Tibial nerve (tissue), 4 donors: ENCODE results near the gene ZNF260. TPM values are rescaled to one million over a fixed set of nuclear protein-coding genes. Genes with fewer than 3 reads are reported as not detected.

Source experiments
- DNase-seq, 2 donors: peaks; one replicate each; pipeline ENCODE4 v3.0.0-alpha.2; 2019; ENCODE audit warnings: low spot score in 2 of 2
- H3K27ac ChIP-seq, 4 donors: fragments of 200-600 bp; sonication (generic) in 3 of 4; one replicate each; pipeline ENCODE4 v1.5.1; 2017 to 2019; ENCODE audit warnings: mild to moderate bottlenecking in 1 of 4
- H3K27me3 ChIP-seq, 2 donors: fragments of 200-600 bp; sonication (generic) in 1 of 2; one replicate each; pipeline versions ENCODE4 v1.5.1 to v1.6.0; 2017 to 2019
- H3K36me3 ChIP-seq, 3 donors: fragments of 200-600 bp; sonication (generic); one replicate each; pipeline ENCODE4 v1.5.1; 2018 to 2019
- H3K4me1 ChIP-seq, 4 donors: fragments of 200-600 bp; sonication (generic) in 3 of 4; one replicate each; pipeline ENCODE4 v1.5.1; 2017 to 2019
- H3K4me3 ChIP-seq, 4 donors: fragments of 200-600 bp; sonication (generic) in 3 of 4; one replicate each; pipeline ENCODE4 v1.5.1; 2017 to 2019; ENCODE audit warnings: mild to moderate bottlenecking in 1 of 4, moderate library complexity in 1 of 4
- H3K9me3 ChIP-seq, 4 donors: fragments of 200-600 bp; sonication (generic) in 3 of 4; one replicate each; pipeline ENCODE4 v1.5.1; 2017 to 2019
- CTCF ChIP-seq, 5 experiments: fragments of 200-600 bp in 3 of 5; fragments of 450-650 bp in 2 of 5; sonication (generic) in 3 of 5; IDR thresholded peaks; one replicate each; pipeline ENCODE4 v1.5.1; 2016 to 2019; ENCODE audit warnings: antibody characterized with exemption in 5 of 5, mild to moderate bottlenecking in 3 of 5, moderate library complexity in 2 of 5
- EP300 ChIP-seq, 2 donors: sonication (generic); formaldehyde crosslinking; IDR thresholded peaks; one replicate each; pipeline ENCODE4 v1.6.1; 2017; ENCODE audit warnings: antibody characterized with exemption in 2 of 2, mild to moderate bottlenecking in 1 of 2
- POLR2A ChIP-seq, 2 donors: fragments of 450-650 bp; IDR thresholded peaks; one replicate each; pipeline ENCODE4 v1.6.1; 2017; ENCODE audit warnings: antibody characterized with exemption in 2 of 2, mild to moderate bottlenecking in 2 of 2, moderate library complexity in 2 of 2
- WGBS, 2 donors: methylation state at CpG; one replicate each; pipeline ENCODE4 v1.1.5; 2018; 5-methylcytosine and 5-hydroxymethylcytosine counted together
- total RNA-seq, 4 donors: library from RNA; depleted of rRNA; stranded (reverse); fragments of >200 nt; gene quantifications; one replicate each; pipeline ENCODE4 v1.1.0, GENCODE V29; 2016

Gene ZNF260
- total RNA-seq, 4 donors from 2014 or later = 10.5 to 41.1 (median 15.1) TPM

- WGBS, 2 donors = 2 to 6% methylated on average over 15 of the region's 15 CpGs
- H3K27ac ChIP-seq = peak overlapping the region; percentile 82 to 96 (median 95)
- peak in 1 of 2 donors; percentile 17 for DNase-seq
Measured at GRCh38 chr19:36489920-36490415, 38.1 kb downstream of the ZNF260 start.

GRCh38 chr19:36489118-36489919, 38.8 kb downstream of the ZNF260 start, which contains the start of gene ZNF566:
ZNF566 (minus strand) TSS chr19:36489561; CDS start chr19:36476557, 13,004 bp downstream.
- H3K9me3 ChIP-seq = peaks cover 0 to 10% (median 0%) of the 10 kb centered on the region in 4 donors
- peak within 1 kb of the TSS; percentile 82 to 96 (median 95) for H3K27ac ChIP-seq
- TF ChIP-seq EP300 (IDR thresholded peaks at IDR 0.05) = peak in 1 of 2 donors; percentile 75
- peak in 1 of 2 donors; percentile 24 for TF ChIP-seq POLR2A (IDR thresholded peaks at IDR 0.05)
- no peak for TF ChIP-seq CTCF (IDR thresholded peaks at IDR 0.05)
- no peaks in the 10 kb centered on the region for H3K27me3 ChIP-seq
- 0% methylated on average over 23 to 41 of the region's 53 CpGs for WGBS, 2 donors
- DNase-seq = peak; percentile 65 to 87
- H3K36me3 ChIP-seq = peaks cover 0 to 22% (median 0%) of the 10 kb centered on the region in 3 donors
- H3K4me1 ChIP-seq = peaks cover 0 to 16% (median 0%) of the 10 kb centered on the region in 4 donors
- H3K4me3 ChIP-seq = peak within 1 kb of the TSS; percentile 62 to 81 (median 62)

More at GRCh38 chr19:36489920-36490415, 38.1 kb downstream of the ZNF260 start:
- H3K4me1 ChIP-seq = peaks cover 0 to 16% (median 0%) of the 10 kb centered on the region in 4 donors
- TF ChIP-seq CTCF (IDR thresholded peaks at IDR 0.05) (no peak), POLR2A (IDR thresholded peaks at IDR 0.05) (no peak), EP300 (IDR thresholded peaks at IDR 0.05) (no peak)
- peak overlapping the region; percentile 62 to 81 (median 62) for H3K4me3 ChIP-seq
- no peaks in the 10 kb centered on the region for H3K27me3 ChIP-seq
- peaks cover 0 to 18% (median 0%) of the 10 kb centered on the region in 3 donors for H3K36me3 ChIP-seq
- peaks cover 0 to 8% (median 0%) of the 10 kb centered on the region in 4 donors for H3K9me3 ChIP-seq

GRCh38 chr19:36488846-36489117, 39.3 kb downstream of the ZNF260 start:
- H3K27ac ChIP-seq = peak overlapping the region; percentile 82 to 96 (median 95)
- DNase-seq = no peak
- H3K9me3 ChIP-seq = peaks cover 0 to 16% (median 0%) of the 10 kb centered on the region in 4 donors
- peak overlapping the region; percentile 62 to 81 (median 62) for H3K4me3 ChIP-seq
- H3K4me1 ChIP-seq = peaks cover 0 to 16% (median 0%) of the 10 kb centered on the region in 4 donors
- WGBS, 2 donors = 0 to 1% methylated on average over 11 of the region's 11 CpGs
- no peaks in the 10 kb centered on the region for H3K27me3 ChIP-seq
- no peak for TF ChIP-seq CTCF (IDR thresholded peaks at IDR 0.05)
- TF ChIP-seq EP300 (IDR thresholded peaks at IDR 0.05) = no peak
- no peak for TF ChIP-seq POLR2A (IDR thresholded peaks at IDR 0.05)
- H3K36me3 ChIP-seq = peaks cover 0 to 28% (median 0%) of the 10 kb centered on the region in 3 donors

GRCh38 chr19:36488118-36488845, 39.8 kb downstream of the ZNF260 start:
- H3K27ac ChIP-seq = peak overlapping the region in 3 of 4 donors; percentile 95 to 96 (median 95)
- H3K9me3 ChIP-seq = peaks cover 0 to 18% (median 2%) of the 10 kb centered on the region in 4 donors
- TF ChIP-seq POLR2A (IDR thresholded peaks at IDR 0.05) = no peak
- TF ChIP-seq CTCF (IDR thresholded peaks at IDR 0.05) = no peak
- TF ChIP-seq EP300 (IDR thresholded peaks at IDR 0.05) = no peak
- peaks cover 0 to 32% (median 0%) of the 10 kb centered on the region in 3 donors for H3K36me3 ChIP-seq
- WGBS, 2 donors = 51 to 58% methylated on average over 9 of the region's 9 CpGs
- H3K4me1 ChIP-seq = peaks cover 0 to 16% (median 0%) of the 10 kb centered on the region in 4 donors
- DNase-seq = no peak
- H3K4me3 ChIP-seq = peak overlapping the region; percentile 62 to 81 (median 62)
- H3K27me3 ChIP-seq = no peaks in the 10 kb centered on the region
